Measurements from ENCODE around the gene C19orf67.

GRCh38 chr19:14135355-14135754 is 49.8 kb upstream of the C19orf67 start:
- no peak for TF ChIP-seq POLR2A (IDR thresholded peaks at IDR 0.05; ENCODE audit: low read length)
- no peak for TF ChIP-seq GATA1 (IDR thresholded peaks at IDR 0.05; ENCODE audit: low read depth, low read length)

Measured in erythroblast (primary cell).